Transverse colon (tissue), 4 donors: ENCODE results near the gene FBXO46. TPM values are rescaled to one million over a fixed set of nuclear protein-coding genes. Genes with fewer than 3 reads are reported as not detected.

Experiments used
- DNase-seq: peaks from one replicate; pipeline ENCODE4 v3.0.0-alpha.2; 2019
- H3K27ac ChIP-seq, 4 donors: fragments of 200-600 bp; sonication (generic); 2 replicates each; pipeline ENCODE4 v1.5.1; 2016 to 2018; ENCODE audit warnings: inconsistent platforms in 4 of 4
- H3K27me3 ChIP-seq: fragments of 200-600 bp; sonication (generic); 2 replicates; pipeline ENCODE4 v1.5.1; 2017; ENCODE audit warnings: inconsistent platforms
- H3K36me3 ChIP-seq, 4 donors: fragments of 200-600 bp; sonication (generic); 2 replicates each; pipeline ENCODE4 v1.5.1; 2017 to 2019; ENCODE audit warnings: inconsistent platforms in 4 of 4
- H3K4me1 ChIP-seq, 4 donors: fragments of 200-600 bp; sonication (generic); 2 replicates each; pipeline ENCODE4 v1.5.1; 2017 to 2020; ENCODE audit warnings: inconsistent platforms in 4 of 4
- H3K4me3 ChIP-seq, 4 donors: fragments of 200-600 bp; sonication (generic); 1 replicate in 1 of 4; 2 replicates in 3 of 4; pipeline versions ENCODE4 v1.5.1 to v1.6.1; 2017 to 2019; ENCODE audit warnings: inconsistent platforms in 4 of 4
- H3K9me3 ChIP-seq, 2 donors: fragments of 200-600 bp; sonication (generic); 2 replicates each; pipeline ENCODE4 v1.5.1; 2017 to 2019; ENCODE audit warnings: inconsistent platforms in 2 of 2
- EP300 ChIP-seq: sonication (generic); formaldehyde crosslinking; IDR thresholded peaks from one replicate; pipeline ENCODE4 v1.6.1; 2017; ENCODE audit warnings: antibody characterized with exemption, low read depth
- POLR2A ChIP-seq: fragments of 450-650 bp; IDR thresholded peaks from one replicate; pipeline ENCODE4 v1.6.1; 2016; ENCODE audit warnings: antibody characterized with exemption, mild to moderate bottlenecking, moderate library complexity
- POLR2AphosphoS5 ChIP-seq, 3 donors: sonication (generic); formaldehyde crosslinking; IDR thresholded peaks; one replicate each; pipeline ENCODE4 v1.6.1; 2016; ENCODE audit warnings: antibody characterized with exemption in 3 of 3
- WGBS, 2 donors: methylation state at CpG; one replicate each; pipeline ENCODE4 v1.1.5; 2018; ENCODE audit warnings: low coverage in 1 of 2; 5-methylcytosine and 5-hydroxymethylcytosine counted together
- in situ Hi-C, 4 donors: fragments of 200-750 bp; cut with MboI; loops; one replicate each; pipeline versions ENCODE4 v1.15.0 to v1.15.1; 2017; ENCODE audit warnings: low sequenced_read_pairs in 3 of 4, low pct_ligation_motif_present in 1 of 4, low pct_unique_long_range_greater_than_20kb in 1 of 4
- intact Hi-C: fragments of 100-400 bp; cut with DNase I; formaldehyde crosslinking; loops from one replicate; pipeline ENCODE4 v1.15.1; 2023; ENCODE audit warnings: low total_unique reads
- total RNA-seq, 4 donors: library from RNA; depleted of rRNA; stranded (reverse); fragments of >200 nt; gene quantifications; one replicate each; pipeline ENCODE4 v1.1.0, GENCODE V29; 2016
- TF ChIP-seq, protein P1 (sequence below), 5 experiments: fragments of 200-600 bp in 3 of 5; fragments of 450-650 bp in 2 of 5; sonication (generic) in 3 of 5; IDR thresholded peaks; 1 replicate in 2 of 5; 2 replicates in 3 of 5; pipeline ENCODE4 v1.5.1; 2016 to 2017; ENCODE audit warnings: antibody characterized with exemption in 5 of 5, inconsistent platforms in 3 of 5, mild to moderate bottlenecking in 2 of 5, moderate library complexity in 1 of 5

Gene FBXO46
- total RNA-seq, 4 donors from 2014 or later, result 14.1 to 40.8 (median 19.6) TPM

DNA sequence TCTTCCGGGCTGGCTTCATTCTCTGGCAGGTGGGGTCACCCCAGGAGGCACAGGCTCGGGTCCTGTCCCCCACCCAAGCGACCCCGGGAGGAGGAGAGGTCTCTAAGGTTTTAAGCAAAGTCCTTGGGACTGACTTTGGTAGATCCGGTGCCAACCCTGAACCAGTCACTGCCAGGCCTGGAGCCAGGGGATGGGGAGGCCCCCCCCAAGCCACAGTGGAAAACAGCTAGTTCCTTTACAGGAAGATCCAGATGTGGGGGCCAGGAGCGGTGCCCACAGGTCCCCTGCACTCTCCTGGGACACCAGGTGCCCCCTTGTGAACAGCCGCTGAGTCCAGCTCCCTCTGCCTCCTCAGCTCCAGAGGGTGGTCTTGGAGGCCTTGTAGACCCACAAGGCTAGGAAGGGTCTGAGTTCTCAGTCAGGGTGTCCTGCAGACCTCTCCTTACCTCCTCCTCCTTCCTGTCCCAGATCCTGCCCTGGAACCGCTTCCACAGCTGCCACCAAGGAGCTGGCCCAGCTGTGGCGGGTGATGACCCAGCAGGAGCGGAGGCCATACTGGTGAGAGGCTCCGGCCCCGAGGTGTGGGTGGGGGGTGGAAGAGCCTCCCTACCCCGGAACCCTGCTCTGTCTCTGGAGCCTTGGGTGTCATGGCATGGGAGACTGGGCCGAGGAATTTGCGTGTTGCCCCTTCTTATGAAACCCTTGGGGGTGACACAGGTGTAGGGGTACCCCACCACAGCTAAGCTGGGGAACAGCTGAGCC, 32.4 kb upstream of the FBXO46 start:
- no peaks in the 10 kb centered on the region for H3K36me3 ChIP-seq
- in situ Hi-C loops, result no loop called here
- intact Hi-C loops, result loop anchor here (10.0 kb wide), 1 partner anchor 48 kb away; no protein-coding TSS in a partner anchor
- H3K27me3 ChIP-seq, result no peaks in the 10 kb centered on the region
- TF ChIP-seq, protein P1, sequence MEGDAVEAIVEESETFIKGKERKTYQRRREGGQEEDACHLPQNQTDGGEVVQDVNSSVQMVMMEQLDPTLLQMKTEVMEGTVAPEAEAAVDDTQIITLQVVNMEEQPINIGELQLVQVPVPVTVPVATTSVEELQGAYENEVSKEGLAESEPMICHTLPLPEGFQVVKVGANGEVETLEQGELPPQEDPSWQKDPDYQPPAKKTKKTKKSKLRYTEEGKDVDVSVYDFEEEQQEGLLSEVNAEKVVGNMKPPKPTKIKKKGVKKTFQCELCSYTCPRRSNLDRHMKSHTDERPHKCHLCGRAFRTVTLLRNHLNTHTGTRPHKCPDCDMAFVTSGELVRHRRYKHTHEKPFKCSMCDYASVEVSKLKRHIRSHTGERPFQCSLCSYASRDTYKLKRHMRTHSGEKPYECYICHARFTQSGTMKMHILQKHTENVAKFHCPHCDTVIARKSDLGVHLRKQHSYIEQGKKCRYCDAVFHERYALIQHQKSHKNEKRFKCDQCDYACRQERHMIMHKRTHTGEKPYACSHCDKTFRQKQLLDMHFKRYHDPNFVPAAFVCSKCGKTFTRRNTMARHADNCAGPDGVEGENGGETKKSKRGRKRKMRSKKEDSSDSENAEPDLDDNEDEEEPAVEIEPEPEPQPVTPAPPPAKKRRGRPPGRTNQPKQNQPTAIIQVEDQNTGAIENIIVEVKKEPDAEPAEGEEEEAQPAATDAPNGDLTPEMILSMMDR (IDR thresholded peaks at IDR 0.05), result no peak
- TF ChIP-seq POLR2A (no peak), EP300 (no peak), POLR2AphosphoS5 (IDR thresholded peaks at IDR 0.05) (no peak)
- no peak overlapping the region for H3K4me3 ChIP-seq
- peaks cover 15 to 42% (median 28%) of the 10 kb centered on the region in 4 donors for H3K4me1 ChIP-seq
- 82% methylated on average over 15 of the region's 15 CpGs; no CpG with 5 or more reads in 1 of the 2 donors for WGBS, 2 donors
- no peak for DNase-seq
- no peaks in the 10 kb centered on the region for H3K9me3 ChIP-seq
- H3K27ac ChIP-seq, result peak overlapping the region in 1 of 4 donors; percentile 98

DNA sequence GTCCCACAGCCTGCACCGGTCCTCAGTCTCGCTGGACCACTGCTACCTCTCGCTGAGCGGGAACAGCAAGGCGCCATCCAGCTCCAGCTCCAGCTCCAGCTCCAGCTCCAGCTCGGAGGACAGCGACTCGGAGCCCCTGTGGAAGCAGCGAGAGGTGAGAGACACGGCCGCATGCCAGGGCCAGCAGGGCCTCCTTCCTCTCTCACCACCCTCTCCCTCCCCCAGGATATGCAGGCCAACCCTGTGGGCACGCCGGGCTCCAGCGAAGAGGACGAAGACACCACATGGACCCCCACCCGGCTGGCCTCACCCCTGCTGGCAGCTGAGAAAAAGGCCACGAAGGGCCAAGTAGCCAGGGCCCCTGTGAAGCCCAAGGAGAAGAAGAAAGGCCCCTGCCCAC, 31.0 kb upstream of the FBXO46 start:
- H3K27me3 ChIP-seq, result no peaks in the 10 kb centered on the region
- no peak for TF ChIP-seq POLR2A
- TF ChIP-seq, protein P1 (IDR thresholded peaks at IDR 0.05), result no peak
- no peak for TF ChIP-seq POLR2AphosphoS5 (IDR thresholded peaks at IDR 0.05)
- TF ChIP-seq EP300, result no peak
- WGBS, 2 donors, result 83% methylated on average over 17 of the region's 17 CpGs; no CpG with 5 or more reads in 1 of the 2 donors
- in situ Hi-C loops, result no loop called here
- H3K4me1 ChIP-seq, result peaks cover 10 to 32% (median 25%) of the 10 kb centered on the region in 4 donors
- H3K36me3 ChIP-seq, result no peaks in the 10 kb centered on the region
- H3K4me3 ChIP-seq, result no peak overlapping the region
- H3K9me3 ChIP-seq, result no peaks in the 10 kb centered on the region
- DNase-seq, result no peak
- H3K27ac ChIP-seq, result no peak overlapping the region
- intact Hi-C loops, result loop anchor here (10.0 kb wide), 1 partner anchor 47 kb away; no protein-coding TSS in a partner anchor

DNA sequence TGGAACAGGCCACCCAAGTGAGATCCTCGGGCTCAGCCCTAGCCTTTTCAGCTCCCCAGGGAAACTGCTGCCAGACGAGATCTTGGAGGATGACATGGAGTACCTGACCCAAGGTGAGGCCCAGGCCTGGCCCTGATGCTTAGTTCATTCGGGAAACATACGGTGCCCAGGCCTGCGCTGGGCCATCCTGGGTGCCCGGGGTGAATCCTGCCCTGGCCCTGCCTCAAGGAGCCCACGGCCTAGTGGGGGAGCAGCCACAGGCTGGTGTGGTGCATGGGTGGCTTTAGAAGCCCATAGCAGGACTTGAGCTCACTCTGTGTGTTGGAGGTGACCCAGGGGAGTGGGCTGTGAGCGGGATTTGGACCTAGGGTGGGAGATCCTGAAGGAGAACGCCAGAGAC, 28.2 kb upstream of the FBXO46 start:
- no peak for TF ChIP-seq EP300
- no peak for TF ChIP-seq POLR2A
- TF ChIP-seq POLR2AphosphoS5 (IDR thresholded peaks at IDR 0.05), result no peak
- TF ChIP-seq, protein P1 (IDR thresholded peaks at IDR 0.05), result no peak
- Histone ChIP-seq H3K27me3 (no peaks in the 10 kb centered on the region), H3K9me3 (no peaks in the 10 kb centered on the region), H3K4me3 (no peak overlapping the region), H3K27ac (no peak overlapping the region), H3K36me3 (no peaks in the 10 kb centered on the region), H3K4me1 (peaks cover 0 to 4% (median 2%) of the 10 kb centered on the region in 4 donors)
- in situ Hi-C loops, result no loop called here
- WGBS, 2 donors, result 84% methylated on average over 8 of the region's 9 CpGs; no CpG with 5 or more reads in 1 of the 2 donors
- DNase-seq, result no peak
- intact Hi-C loops, result no loop called here

DNA sequence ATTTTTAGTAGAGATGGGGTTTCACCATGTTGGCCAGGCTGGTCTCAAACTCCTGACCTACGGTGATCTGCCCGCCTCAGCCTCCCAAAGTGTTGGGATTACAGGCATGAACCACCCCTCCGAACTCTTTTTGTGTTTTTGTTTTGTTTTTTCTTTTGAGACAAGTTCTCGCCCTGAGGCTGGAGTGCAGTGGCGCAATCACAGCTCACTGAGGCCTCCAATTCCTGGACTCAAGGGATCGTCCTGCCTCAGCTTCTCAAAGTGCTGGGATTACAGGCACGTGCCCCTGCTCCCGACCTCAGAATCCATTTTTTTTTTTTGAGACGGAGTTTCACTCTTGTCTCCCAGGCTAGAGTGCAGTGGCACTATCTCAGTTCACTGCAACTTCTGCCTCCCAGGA, 27.0 kb upstream of the FBXO46 start:
- DNase-seq, result no peak
- H3K36me3 ChIP-seq, result no peaks in the 10 kb centered on the region
- intact Hi-C loops (no loop called here), in situ Hi-C loops (no loop called here)
- no peaks in the 10 kb centered on the region for H3K27me3 ChIP-seq
- no peaks in the 10 kb centered on the region for H3K4me1 ChIP-seq
- H3K9me3 ChIP-seq, result no peaks in the 10 kb centered on the region
- WGBS, 2 donors, result 85 to 100% methylated on average over 4 to 9 of the region's 9 CpGs
- H3K27ac ChIP-seq, result no peak overlapping the region
- no peak overlapping the region for H3K4me3 ChIP-seq
- TF ChIP-seq, protein P1 (IDR thresholded peaks at IDR 0.05), result no peak
- no peak for TF ChIP-seq POLR2A
- TF ChIP-seq EP300, result no peak
- TF ChIP-seq POLR2AphosphoS5 (IDR thresholded peaks at IDR 0.05), result no peak
